Colonic mucosa (tissue), 4 donors: ENCODE results near the gene SMARCD3. TPM values are rescaled to one million over a fixed set of nuclear protein-coding genes. Genes with fewer than 3 reads are reported as not detected.

Source experiments
- DNase-seq: peaks from one replicate; pipeline ENCODE4 v3.0.0-alpha.2; 2020
- H3K27ac ChIP-seq: fragments of 200-600 bp; one replicate; pipeline ENCODE4 v1.8.0; 2021
- H3K27me3 ChIP-seq: fragments of 200-600 bp; one replicate; pipeline ENCODE4 v1.8.0; 2021
- H3K36me3 ChIP-seq: fragments of 200-600 bp; one replicate; pipeline ENCODE4 v1.8.0; 2021
- H3K4me1 ChIP-seq: fragments of 200-600 bp; one replicate; pipeline ENCODE4 v1.8.0; 2021; ENCODE audit warnings: mild to moderate bottlenecking
- H3K4me3 ChIP-seq: fragments of 200-600 bp; one replicate; pipeline ENCODE4 v1.8.0; 2021
- H3K9ac ChIP-seq, 2 donors: one replicate each; pipeline ENCODE4 v1.7.0; 2013; ENCODE audit warnings: control low read depth in 2 of 2, low read depth in 2 of 2, low read length in 2 of 2
- H3K9me3 ChIP-seq: fragments of 200-600 bp; one replicate; pipeline ENCODE4 v1.8.0; 2021
- CTCF ChIP-seq: fragments of 200-600 bp; IDR thresholded peaks from one replicate; pipeline ENCODE4 v1.8.0; 2022; ENCODE audit warnings: antibody characterized with exemption, mild to moderate bottlenecking
- intact Hi-C: fragments of 100-400 bp; cut with DNase I; formaldehyde crosslinking; loops from one replicate; pipeline ENCODE4 v1.14.1; 2022
- total RNA-seq, 2 donors: library from RNA; stranded (reverse); fragmentation: NEBNext Ultra II Directional in 1 of 2; extraction: Animal tissue kit (Norgen Biotek cat#: 25700) in 1 of 2; gene quantifications; one replicate each; pipeline ENCODE4 v1.2.1, GENCODE V29; 2021
- donor health status: healthy.
- donor health status: DM: no; HTN: no; CAD: no.
- donor health status: DM: no; HTN: no; CAD: no.

Gene SMARCD3
- total RNA-seq, 2 donors from 2014 or later = 4.3 to 6.7 TPM

GRCh38 chr7:151255390-151255789 is 6.9 kb upstream of the SMARCD3 start:
- Histone ChIP-seq H3K9ac (no peak overlapping the region), H3K4me3 (no peak overlapping the region), H3K36me3 (no peaks in the 10 kb centered on the region), H3K4me1 (no peaks in the 10 kb centered on the region), H3K27ac (no peak overlapping the region), H3K27me3 (peaks cover 13% of the 10 kb centered on the region), H3K9me3 (no peaks in the 10 kb centered on the region)
- DNase-seq = no peak
- TF ChIP-seq CTCF = no peak
- intact Hi-C loops = no loop called here

GRCh38 chr7:151254851-151255250 is 6.4 kb upstream of the SMARCD3 start:
- Histone ChIP-seq H3K9me3 (no peaks in the 10 kb centered on the region), H3K9ac (no peak overlapping the region), H3K4me1 (no peaks in the 10 kb centered on the region), H3K36me3 (no peaks in the 10 kb centered on the region), H3K27ac (no peak overlapping the region), H3K4me3 (no peak overlapping the region), H3K27me3 (peaks cover 10% of the 10 kb centered on the region)
- DNase-seq = no peak
- intact Hi-C loops = no loop called here
- no peak for TF ChIP-seq CTCF

GRCh38 chr7:151254316-151254715 is 5.8 kb upstream of the SMARCD3 start:
- no peak overlapping the region for H3K9ac ChIP-seq
- TF ChIP-seq CTCF = no peak
- H3K36me3 ChIP-seq = no peaks in the 10 kb centered on the region
- no peak overlapping the region for H3K4me3 ChIP-seq
- no peak overlapping the region for H3K27ac ChIP-seq
- intact Hi-C loops = no loop called here
- H3K4me1 ChIP-seq = no peaks in the 10 kb centered on the region
- peaks cover 10% of the 10 kb centered on the region for H3K27me3 ChIP-seq
- no peaks in the 10 kb centered on the region for H3K9me3 ChIP-seq
- DNase-seq = no peak

GRCh38 chr7:151252961-151253711 is 4.6 kb upstream of the SMARCD3 start:
- no peak overlapping the region for H3K4me3 ChIP-seq
- DNase-seq = no peak
- peaks cover 10% of the 10 kb centered on the region for H3K27me3 ChIP-seq
- H3K27ac ChIP-seq = peak overlapping the region; percentile 59
- peak overlapping the region in 1 of 2 donors; percentile 44 for H3K9ac ChIP-seq
- no peak for TF ChIP-seq CTCF
- intact Hi-C loops = no loop called here
- H3K4me1 ChIP-seq = no peaks in the 10 kb centered on the region
- H3K9me3 ChIP-seq = no peaks in the 10 kb centered on the region
- no peaks in the 10 kb centered on the region for H3K36me3 ChIP-seq

- intact Hi-C loops = no loop called here
- Histone ChIP-seq H3K4me3 (peak overlapping the region; percentile 45), H3K4me1 (no peaks in the 10 kb centered on the region), H3K27ac (peak overlapping the region; percentile 59), H3K27me3 (peaks cover 14% of the 10 kb centered on the region), H3K36me3 (no peaks in the 10 kb centered on the region), H3K9ac (peak overlapping the region; percentile 43 to 66), H3K9me3 (no peaks in the 10 kb centered on the region)
- DNase-seq = no peak
- TF ChIP-seq CTCF = no peak
These were observed 4.0 kb upstream of the SMARCD3 start for GRCh38 chr7:151252561-151252835.
